Measurements from ENCODE around the gene NAGLU.

GRCh38 chr17:42507671-42508070 lies 28.4 kb upstream of the NAGLU start:
- no peak for TF ChIP-seq EZH2 (IDR thresholded peaks at IDR 0.05; ENCODE audit: borderline replicate concordance)
- no peak for TF ChIP-seq CTCF (IDR thresholded peaks at IDR 0.05; ENCODE audit: poor library complexity)
